Measurements from ENCODE around the gene GUK1. TPM values are rescaled to one million over a fixed set of nuclear protein-coding genes. Genes with fewer than 3 reads are reported as not detected.

GUK1 gene
- total and polyA plus RNA-seq, 2 of the 4 experiments (the other 2 are of a cell fraction): 465 to 548 TPM

GRCh38 chr1:228159008-228159665, 19.1 kb downstream of the GUK1 start:
- TF ChIP-seq ELK1 (IDR thresholded peaks at IDR 0.05; ENCODE audit: borderline replicate concordance, low read depth, low read length) (no peak), CHD1 (IDR thresholded peaks at IDR 0.05; ENCODE audit: low read depth, low read length) (no peak), SMC3 (IDR thresholded peaks at IDR 0.05; ENCODE audit: low read depth, low read length) (no peak), MXI1 (IDR thresholded peaks at IDR 0.05; ENCODE audit: borderline replicate concordance, low read depth, low read length) (no peak), RAD21 (IDR thresholded peaks at IDR 0.05; ENCODE audit: low read length) (no peak), MAFK (IDR thresholded peaks at IDR 0.05; ENCODE audit: low read depth, low read length) (no peak), POLR2A (IDR thresholded peaks at IDR 0.05; ENCODE audit: low read depth, low read length) (no peak), CTCF (conservative IDR thresholded peaks at IDR 0.05; ENCODE audit: low read depth, low read length) (no peak), RFX5 (IDR thresholded peaks at IDR 0.05; ENCODE audit: low read depth, low read length) (no peak), MAZ (IDR thresholded peaks at IDR 0.05; ENCODE audit: borderline replicate concordance, low read depth, low read length) (no peak)
- Histone ChIP-seq H2BK20ac (ENCODE audit: low read depth, low read length) (no peak overlapping the region), H3K4me3 (ENCODE audit: insufficient read depth, low read depth, low read length) (no peak overlapping the region), H3K4me1 (ENCODE audit: control insufficient read depth, insufficient read depth, low read length) (peaks cover 6% of the 10 kb centered on the region), H2BK15ac (ENCODE audit: low read depth, low read length) (no peak overlapping the region), H2BK120ac (ENCODE audit: low read depth, low read length) (no peak overlapping the region), H2AK9ac (replicated peaks; ENCODE audit: low read depth, low read length, poor library complexity) (no peak overlapping the region), H3K9me3 (ENCODE audit: control insufficient read depth, insufficient read depth, low read length) (no peaks in the 10 kb centered on the region), H2AK5ac (ENCODE audit: low read depth, low read length) (no peak overlapping the region), H3K9ac (ENCODE audit: low read depth, low read length) (no peak overlapping the region), H4K20me1 (ENCODE audit: insufficient read depth, low read length) (no peaks in the 10 kb centered on the region; the same call in 1 of the 2 replicates), H3K27me3 (ENCODE audit: control insufficient read depth, insufficient read depth, low read length) (no peaks in the 10 kb centered on the region), H3K18ac (ENCODE audit: low read depth, low read length) (no peak overlapping the region), H2BK5ac (ENCODE audit: low read depth, low read length, poor library complexity, severe bottlenecking) (no peak overlapping the region), H4K8ac (ENCODE audit: low read depth in 2 of 2, low read length in 2 of 2) (no peak overlapping the region), H4K91ac (ENCODE audit: insufficient read depth, low read depth, low read length) (no peak overlapping the region), H4K5ac (ENCODE audit: low read depth, low read length) (no peak overlapping the region), H2AFZ (replicated peaks; ENCODE audit: low read length, poor library complexity) (no peak overlapping the region), H3K56ac (ENCODE audit: extremely low read depth, insufficient read depth, low read length) (no peak overlapping the region), H3K23ac (ENCODE audit: low read depth, low read length) (no peak overlapping the region), H3K4me2 (ENCODE audit: low read depth, low read length) (no peak overlapping the region), H3K4ac (ENCODE audit: low read depth, low read length) (no peak overlapping the region), H3K9me1 (ENCODE audit: insufficient read depth, low read length) (peaks cover 14% of the 10 kb centered on the region; the same call in 1 of the 2 replicates), H3K27ac (ENCODE audit: insufficient read depth, low read length) (no peak overlapping the region), H3K79me1 (ENCODE audit: low read depth in 1 of 2, low read length in 2 of 2) (peaks cover 5 to 8% of the 10 kb centered on the region in 2 experiments; a peak in 3 of 4 replicates), H3K36me3 (ENCODE audit: control insufficient read depth, insufficient read depth, low read length) (no peaks in the 10 kb centered on the region), H3K14ac (replicated peaks; ENCODE audit: low read depth, low read length) (no peak overlapping the region)
- in situ Hi-C loops (cut with MboI; ENCODE audit: low sequenced_read_pairs): no loop called here
- no CpG with 5 or more reads among the region's 14 CpGs for WGBS, 2 experiments (ENCODE audit: extremely low coverage in 2 of 2, insufficient read length in 1 of 2)
- DNase-seq: no peak
- dilution Hi-C loops (cut with HindIII; ENCODE audit: low sequenced_read_pairs, unreplicated experiment): no loop called here
- BruUV-seq (replicated peaks): no TSS peak
- no peak for ATAC-seq (ENCODE audit: low read depth)
- CTCF ChIA-PET: no interaction called here
- POLR2A ChIA-PET (ENCODE audit: unreplicated experiment): no interaction called here
- intact Hi-C loops (cut with micrococcal nuclease): no loop called here
